GM18858 (cell line): ENCODE measurements around the gene GIPC2.
A peak's percentile ranks its signal among the peaks of the same experiment; 100 is the strongest.
"Not testable (repeated sequence)": the region's sequence is repeated elsewhere in the genome, so short reads cannot be mapped to it uniquely, and the experiment has no call there.

Experiments used
- ATAC-seq: cut with Tn5 transposase; IDR thresholded peaks from one replicate; pipeline ENCODE4 v1.9.1; 2021; ENCODE audit not compliant: unreplicated experiment

Gene GIPC2

DNA sequence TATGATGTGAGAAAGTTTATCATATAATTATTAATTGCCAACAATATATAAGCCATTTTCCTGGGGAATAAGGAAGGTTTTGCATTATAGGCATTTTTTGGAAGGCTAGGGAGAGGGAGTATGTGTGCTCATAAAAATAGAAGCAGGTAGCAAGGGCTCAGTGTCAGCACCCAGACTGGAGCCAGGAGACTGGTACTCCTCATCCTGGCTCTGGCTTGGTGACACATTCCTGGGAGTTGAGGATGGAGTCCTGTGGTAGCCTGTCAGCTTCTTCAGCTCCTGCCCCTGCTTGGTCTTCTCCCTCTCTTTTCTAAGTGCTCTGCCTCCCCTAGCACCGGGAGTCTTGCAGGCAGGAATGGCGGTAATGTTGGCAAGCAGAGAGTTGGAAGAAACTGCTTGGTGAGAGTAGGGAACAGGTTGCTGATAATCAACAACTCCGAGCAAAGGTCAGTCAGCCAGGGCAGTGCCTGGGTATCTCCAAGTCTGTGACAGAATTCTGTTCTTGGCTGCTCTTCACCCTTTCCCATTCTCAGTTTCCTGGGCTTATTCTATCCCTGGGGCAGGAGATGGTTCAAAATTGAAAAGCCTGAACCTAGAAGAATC lies 23.0 kb downstream of the GIPC2 start:
- ATAC-seq, result no peak

DNA sequence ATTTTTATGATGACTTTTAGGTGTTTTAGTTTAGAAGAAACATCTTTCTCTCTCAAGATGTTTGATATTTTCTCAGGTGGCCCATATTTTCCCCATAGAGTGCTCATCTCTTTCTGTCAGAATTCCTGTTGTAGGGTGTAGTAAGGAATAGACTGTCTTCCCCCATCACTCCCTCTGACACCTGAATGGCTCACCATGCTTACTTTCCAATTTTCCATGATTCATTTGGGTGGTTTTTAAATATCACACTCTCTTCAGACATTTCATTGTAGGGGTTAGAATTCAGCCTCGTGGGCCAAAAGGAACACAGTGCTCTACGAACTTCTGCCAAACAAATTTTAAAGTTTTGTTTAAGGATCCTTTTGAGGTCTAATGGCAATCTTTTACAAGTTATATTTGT lies 24.0 kb downstream of the GIPC2 start:
- no peak for ATAC-seq

DNA sequence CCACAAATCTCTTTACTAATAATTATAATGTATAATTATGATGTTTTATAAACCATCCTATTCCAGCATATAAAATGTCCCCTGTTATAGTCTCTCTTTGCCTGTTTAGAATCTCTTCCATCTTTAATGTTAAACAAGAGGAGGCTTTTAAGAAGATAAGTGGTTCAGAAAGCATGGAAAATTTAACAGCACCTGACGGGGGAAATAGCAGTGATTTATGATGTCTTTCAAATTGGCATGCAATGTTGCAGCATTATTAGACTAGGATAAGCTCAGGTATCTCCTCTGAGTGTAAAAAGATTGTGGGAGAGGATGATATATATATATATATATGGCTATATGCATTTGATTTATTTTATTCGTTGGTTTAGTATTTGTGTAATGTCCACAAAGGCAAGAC lies 24.4 kb downstream of the GIPC2 start:
- ATAC-seq, result no peak

DNA sequence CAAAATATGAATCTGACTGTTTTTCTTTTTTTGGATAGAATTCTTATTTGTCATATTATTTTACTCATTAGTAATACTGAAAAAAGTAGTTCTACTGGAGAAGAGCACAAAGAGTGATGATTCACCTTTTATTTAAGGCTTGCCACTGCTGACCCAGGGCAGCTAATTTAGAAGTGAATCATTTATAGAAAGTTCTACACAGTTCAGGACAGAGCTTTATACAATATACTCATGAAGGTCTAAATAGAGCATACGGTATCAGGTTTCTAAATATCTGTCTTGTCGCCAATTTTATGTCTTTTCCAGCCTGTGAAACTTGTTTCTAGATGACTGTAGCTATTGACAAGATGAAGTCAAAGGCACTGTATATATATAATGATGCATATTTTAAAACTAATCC lies 25.0 kb downstream of the GIPC2 start:
- ATAC-seq, result peak; percentile 78

DNA sequence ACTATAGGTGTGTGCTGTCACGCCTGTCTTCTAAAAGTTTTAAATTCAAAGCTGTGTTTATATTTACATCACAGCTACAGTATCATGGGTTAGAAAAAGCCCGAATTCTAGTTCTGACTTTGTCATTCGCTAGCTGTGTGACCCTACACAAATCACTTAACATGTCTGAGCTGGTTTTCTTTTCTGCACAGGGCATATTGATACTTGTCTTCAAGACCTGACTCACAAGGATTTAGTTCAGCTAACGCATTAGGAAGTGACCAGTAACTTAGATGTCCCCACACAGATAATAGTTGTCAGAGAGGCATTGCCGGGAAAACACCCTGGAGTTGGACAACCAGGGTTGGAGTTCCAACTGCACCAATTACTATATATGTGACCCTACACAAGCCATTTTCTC lies 25.9 kb downstream of the GIPC2 start:
- ATAC-seq, result no peak

DNA sequence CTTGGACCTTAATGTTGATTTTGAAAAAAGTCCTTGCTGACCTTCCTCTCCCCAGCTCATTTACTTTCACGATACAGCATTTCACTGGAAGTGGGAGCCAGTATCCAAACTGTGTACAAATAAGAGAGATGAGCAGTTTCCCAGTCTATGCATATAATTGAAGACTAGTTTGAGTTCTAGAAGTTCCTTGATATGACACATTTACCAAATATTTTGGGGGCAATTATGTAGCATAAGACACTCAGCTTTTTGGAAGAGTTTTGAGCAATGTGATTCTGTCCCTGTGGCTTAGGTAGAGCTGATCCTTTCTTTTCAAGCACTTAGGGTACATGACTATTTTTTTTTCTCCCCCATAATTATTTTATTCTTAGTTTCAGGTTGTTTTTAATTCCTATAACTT lies 26.4 kb downstream of the GIPC2 start:
- no peak for ATAC-seq

DNA sequence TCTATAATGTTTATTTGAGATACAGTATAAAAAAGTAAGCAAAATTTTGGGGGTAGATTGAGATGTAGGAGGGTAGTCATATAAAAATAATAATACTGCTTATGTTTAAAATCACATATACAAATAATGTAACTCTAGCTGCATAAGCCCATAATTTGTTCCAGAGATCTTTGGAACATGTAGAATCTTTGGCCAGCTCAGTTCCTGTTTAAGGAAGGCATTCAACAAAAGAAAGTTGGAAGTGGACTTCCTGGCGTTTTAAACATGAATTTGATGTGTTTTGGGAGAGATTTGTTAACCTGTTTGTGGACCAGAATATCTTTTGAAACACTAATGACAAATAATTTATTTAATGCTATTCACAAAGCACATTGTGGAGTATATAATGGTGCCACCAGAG lies 27.7 kb downstream of the GIPC2 start:
- ATAC-seq, result no peak

DNA sequence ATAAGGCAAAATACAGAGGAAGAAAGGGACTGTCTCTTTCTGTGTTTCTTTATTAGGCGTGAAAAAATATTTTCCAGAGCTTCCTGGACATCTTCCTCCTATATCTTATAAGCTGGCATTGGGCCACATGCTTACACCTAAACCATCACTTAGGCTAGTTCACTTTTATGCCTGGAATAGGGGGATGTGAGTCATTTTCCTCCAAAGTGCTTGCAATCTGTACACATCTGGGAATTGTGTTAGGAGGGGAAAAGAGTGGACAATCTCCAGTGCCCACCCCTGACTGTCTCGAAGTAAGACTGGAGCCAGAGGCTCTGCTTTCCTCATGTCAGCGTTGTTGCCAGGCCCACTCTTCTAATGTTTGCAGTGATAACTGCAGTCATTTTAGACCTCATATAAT lies 29.9 kb downstream of the GIPC2 start:
- ATAC-seq, result no peak

DNA sequence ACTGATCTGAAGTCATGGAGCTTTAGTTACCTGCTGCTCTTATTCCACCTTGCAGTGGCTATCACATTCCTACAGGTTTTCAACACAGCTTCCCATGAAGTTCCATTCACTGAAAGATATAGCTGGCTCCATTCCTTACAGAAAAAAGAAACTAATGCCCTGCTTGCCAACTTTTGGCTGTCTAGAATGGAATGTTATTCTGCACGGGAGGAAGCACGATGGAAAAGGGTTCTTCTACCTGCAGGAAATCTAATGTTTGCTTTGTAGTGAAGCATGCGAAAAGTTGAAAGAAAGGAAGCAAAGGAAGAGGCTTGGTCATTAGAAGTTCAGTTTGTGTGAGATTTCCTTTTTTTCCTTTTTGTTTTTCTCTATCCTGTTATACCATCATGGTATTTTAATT lies 32.6 kb downstream of the GIPC2 start:
- no peak for ATAC-seq

DNA sequence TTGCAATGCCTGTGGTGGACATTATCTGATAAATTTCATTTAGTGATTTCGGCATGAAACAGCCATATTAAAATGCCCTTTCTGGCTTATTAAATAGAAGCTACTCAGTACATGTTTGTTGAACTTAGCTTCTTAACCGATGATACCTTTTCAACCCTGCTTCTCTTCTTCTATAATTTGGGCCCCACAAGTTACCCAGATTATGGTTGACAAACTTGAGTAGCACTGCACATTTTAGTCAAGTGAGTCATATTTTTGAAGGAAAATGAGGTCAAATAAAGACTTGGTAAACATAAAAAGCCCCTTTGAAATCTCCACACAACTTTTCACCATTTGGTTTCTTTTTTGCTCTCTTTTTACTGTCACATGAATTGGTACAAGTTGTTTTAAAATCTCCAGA lies 33.8 kb downstream of the GIPC2 start:
- ATAC-seq, result no peak

DNA sequence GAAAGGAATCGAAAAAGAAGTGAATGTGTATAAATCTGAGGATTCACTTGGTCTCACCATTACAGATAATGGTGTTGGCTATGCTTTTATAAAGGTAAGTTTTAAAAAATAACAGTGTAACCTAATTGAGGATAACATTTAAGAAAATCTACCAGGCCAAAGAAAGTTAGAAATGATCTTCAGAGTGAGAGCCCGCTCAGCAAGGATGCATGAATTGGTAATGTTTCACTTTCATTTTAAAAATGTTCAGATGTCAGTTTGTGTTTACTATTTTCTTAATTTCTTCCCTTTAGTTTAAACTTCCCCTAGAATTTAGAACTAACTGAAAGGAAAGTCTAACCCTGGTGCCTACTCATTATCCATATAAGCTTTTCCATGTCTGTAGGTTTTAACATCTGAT lies 35.0 kb downstream of the GIPC2 start:
- ATAC-seq, result no peak

DNA sequence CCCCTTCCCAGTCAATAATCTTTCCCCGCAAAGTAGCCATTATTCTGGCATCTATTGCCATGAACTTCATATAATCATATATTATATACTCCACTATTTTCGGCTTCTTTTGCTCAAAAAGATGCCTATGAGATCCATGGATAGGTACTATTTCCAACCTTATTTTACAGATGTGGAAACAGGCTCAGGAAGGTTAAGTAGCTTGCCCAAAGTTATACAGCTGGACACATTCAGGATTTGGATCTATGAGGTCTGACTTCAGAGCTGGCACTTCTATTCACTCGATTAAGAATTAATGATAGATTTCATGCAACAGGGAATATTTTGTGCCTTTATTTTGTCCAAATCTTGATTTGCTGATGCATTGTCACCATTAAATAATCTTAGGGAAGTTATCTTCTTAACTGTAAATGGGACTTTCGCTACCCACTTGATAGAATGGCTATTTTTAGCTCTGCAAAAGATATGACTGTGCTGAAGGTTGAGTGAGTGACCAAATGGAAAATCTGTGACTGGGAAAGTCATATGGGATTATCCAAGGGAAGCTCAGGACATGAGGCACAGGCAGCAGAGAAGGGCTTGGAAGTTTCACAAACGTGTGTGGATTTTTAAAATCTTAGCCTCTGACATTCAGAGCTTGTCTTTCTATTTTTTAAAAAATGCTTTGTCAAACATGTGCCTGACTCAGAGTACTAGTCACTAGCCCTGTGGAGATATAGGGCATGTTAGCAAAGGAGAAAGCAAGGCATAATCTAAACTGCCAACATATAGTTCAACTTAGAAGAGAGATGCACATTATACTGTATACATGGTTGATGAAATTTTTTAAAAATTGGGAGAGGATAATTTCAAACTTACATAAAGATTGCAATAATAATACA lies 36.5 kb downstream of the GIPC2 start:
- ATAC-seq, result no peak

DNA sequence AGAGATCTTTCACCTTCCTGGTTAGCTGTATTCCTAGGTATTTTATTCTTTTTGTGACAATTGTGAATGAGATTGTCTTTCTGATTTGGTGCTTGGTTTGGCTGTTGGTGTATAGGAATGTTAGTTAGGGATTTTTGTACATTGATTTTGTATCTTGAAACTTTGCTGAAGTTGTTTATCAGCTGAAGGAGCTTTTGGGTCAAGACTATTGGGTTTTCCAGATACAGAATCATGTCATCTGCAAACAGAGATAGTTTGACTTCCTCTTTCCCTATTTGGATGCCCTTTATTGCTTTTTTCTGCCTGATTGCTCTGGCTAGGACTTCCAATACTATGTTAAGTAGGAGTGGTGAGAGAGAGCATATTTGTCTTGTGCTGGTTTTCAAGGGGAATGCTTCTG lies 38.9 kb downstream of the GIPC2 start:
- ATAC-seq, result not testable (repeated sequence)

DNA sequence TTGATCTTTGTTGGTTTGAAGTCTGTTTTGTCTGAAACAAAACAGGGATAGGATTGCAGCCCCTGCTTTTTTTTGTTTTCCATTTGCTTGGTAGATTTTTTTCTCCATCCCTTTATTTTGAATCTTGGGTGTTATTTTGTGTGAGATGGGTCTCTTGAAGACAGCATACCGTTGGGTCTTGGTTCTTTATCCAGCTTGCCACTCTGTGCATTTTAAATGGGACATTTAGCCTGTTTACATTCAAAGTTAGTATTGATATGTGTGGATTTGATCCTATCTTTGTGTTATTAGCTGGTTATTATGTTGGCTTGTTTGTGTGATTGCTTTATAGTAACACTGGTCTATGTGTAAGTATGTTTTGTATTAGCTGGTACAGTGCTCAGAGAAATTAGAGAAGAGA lies 40.9 kb downstream of the GIPC2 start:
- ATAC-seq, result no peak

DNA sequence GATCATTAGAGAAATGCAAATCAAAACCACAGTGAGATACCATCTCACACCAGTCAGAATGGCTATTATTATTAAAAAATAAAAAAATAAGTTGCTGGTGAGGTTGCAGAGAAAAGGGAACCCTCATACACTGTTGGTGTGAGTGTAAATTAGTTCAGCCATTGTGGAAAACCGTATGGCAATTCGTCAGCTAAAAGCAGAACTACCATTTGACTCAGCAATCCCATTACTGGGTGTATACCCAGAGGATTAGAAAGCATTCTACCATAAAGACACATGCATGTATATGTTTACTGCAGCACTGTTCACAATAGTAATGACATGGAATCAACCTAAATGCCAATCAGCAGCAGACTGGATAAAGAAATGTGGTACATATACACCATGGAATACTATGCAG lies 42.2 kb downstream of the GIPC2 start:
- ATAC-seq, result no peak

DNA sequence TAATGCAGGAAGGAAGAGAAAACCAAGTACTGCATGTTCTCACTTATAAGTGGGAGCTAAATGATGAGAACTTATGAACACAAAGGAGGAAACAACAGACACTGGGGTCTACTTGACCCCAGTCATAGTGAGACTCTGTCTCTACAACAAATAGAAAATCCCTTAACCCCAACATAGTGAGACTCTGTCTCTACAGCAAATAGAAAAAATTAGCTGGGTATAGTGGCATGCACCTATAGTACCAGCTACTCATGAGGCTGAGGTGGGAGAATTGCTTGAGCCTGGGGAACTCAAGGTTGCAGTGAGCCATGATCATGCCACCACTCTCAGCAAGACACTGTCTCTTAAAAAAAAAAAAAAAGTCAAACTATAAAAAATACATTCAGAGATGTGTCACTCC lies 42.7 kb downstream of the GIPC2 start:
- ATAC-seq, result no peak

DNA sequence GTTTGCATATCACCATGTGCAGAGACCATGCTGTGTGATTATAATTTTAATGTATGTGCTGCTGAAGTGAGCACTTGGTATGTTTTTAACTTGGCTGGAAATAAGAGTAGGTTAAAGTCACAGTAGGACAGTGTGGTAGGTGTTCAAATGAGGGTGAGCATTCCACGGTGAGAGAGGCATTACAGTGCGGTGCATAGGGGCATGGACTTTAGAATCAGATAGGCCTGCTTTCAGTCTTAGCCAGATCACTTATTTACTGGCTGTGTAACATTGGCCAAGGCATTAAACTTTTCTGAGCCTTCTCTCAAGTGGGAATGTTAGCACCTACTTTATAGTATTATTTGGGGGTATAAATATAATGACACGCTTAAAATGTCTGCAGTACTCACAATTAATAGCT lies 43.2 kb downstream of the GIPC2 start:
- ATAC-seq, result no peak

DNA sequence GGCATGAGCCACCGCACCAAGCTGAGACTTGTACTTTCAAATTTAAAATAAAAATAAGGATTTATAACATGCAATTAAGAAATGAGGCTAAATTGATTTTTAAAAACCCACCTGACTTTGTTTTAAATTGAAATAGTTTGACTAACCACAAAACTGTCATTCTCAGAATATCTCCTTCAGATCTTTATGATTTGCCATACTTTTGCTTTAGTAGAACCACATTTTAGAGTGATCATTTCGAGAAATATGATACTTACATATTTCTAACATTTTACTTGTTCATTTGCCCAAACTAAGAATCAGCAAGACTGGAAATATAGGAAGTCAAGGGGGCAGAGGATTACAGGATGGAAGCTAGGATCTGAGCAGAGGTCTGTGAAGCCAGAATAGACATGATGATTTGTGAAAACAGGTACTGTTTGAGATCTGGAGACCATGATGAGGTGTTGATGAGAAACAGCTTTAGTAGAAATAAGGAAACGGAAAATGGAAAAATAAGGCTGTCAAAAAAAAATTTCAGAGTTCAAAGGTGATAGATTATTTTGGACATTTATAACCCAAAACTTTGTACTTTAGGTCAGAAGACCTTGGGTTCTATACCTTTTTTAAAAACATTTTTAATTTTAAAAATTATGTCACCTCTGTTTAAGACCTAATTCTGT lies 44.8 kb downstream of the GIPC2 start:
- ATAC-seq, result no peak

DNA sequence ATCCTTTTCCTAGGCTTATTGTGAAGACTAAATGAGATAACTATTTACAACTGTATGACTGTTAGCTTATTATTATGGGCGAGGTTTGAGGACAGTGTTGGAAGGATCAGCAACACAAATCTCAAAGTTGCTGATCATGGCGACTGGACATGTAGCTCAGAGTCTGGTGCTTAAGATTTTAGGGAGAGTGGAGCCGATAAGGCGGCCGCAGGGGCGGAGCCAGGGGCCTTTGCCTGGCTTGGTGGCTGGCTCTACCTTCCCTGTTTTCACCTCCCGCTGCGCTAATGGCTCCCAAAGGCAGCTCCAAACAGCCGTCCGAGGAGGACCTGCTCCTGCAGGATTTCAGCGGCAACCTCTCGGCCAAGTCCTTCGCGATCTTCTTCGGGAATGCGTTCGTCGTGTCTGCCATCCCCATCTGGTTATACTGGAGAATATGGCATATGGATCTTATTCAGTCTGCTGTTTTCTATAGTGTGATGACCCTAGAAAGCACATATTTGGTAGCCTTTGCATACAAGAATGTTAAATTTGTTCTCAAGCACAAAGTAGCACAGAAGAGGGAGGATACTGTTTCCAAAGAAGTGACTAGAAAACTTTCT lies 45.5 kb downstream of the GIPC2 start:
- no peak for ATAC-seq

DNA sequence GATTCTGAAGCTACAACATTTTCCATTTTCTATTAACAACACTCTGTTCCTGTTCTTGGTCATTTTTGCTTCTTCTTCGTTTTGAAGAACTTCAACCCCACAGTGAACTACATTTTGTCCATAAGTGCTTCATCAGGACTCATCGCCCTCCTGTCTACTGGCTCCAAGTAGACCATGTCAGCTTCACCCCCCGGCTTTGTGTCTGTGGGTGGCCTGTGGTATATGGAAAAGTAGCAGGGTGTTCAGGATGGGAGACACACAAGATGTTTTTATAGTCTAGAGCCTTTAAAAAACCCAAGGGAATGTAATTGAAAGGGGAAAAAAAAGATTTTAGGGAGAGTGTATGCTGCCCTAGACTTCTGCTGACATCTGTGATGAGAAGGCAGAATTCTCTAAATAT lies 46.1 kb downstream of the GIPC2 start:
- ATAC-seq, result no peak

DNA sequence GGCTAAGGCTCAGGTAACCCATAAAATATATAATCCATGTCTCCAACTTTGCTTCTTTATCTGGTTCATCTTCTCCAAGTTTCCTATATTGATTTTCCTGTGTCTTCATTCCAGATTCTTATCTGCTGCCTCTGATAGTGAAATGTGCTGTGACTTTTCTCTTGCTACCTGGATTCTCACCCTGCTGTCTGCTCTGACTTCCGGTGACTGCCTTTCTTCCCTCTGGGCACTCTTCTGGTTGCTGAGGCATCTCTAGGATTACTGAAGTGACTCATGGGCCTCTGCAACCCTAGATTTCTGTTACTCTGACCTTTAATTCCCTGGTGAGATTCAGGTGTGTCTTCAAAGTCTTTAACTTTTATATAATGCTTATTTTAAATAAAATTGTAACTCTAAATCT lies 46.9 kb downstream of the GIPC2 start:
- ATAC-seq, result no peak

DNA sequence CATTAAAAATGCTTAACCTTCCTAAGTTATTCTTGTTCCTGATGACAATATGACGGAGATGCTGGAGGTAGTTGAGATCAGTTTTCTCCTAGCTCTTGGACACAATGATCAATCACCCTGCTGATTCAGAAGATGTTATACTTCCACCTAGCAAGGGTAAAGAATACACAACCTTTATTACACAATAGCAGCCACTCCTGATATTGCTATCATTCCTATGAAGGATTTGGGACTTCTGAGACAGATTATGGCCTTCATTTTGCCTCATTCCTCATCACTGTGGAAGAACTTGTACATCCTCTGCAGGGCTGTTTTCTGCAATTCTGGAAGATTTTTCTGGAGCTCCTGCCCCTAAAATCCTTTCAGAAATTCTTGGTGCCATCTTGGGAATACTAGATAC lies 47.8 kb downstream of the GIPC2 start:
- no peak for ATAC-seq
